Mucosa of rectum (tissue), 2 donors: Measurements from ENCODE around the gene GALNT16.

Source experiments
- H3K27ac ChIP-seq, 2 donors: one replicate each; pipeline ENCODE4 v1.7.0; 2013; ENCODE audit warnings: inconsistent platforms in 2 of 2, low read depth in 2 of 2, low read length in 2 of 2
- H3K27me3 ChIP-seq, 2 donors: one replicate each; pipeline ENCODE4 v1.7.0; 2013; ENCODE audit warnings: low read length in 2 of 2; ENCODE audit not compliant: control insufficient read depth in 2 of 2, insufficient read depth in 2 of 2
- H3K36me3 ChIP-seq, 2 donors: one replicate each; pipeline ENCODE4 v1.7.0; 2013; ENCODE audit warnings: low read length in 2 of 2; ENCODE audit not compliant: control insufficient read depth in 2 of 2, insufficient read depth in 2 of 2
- H3K4me1 ChIP-seq, 2 donors: one replicate each; pipeline ENCODE4 v1.7.0; 2013; ENCODE audit warnings: low read length in 2 of 2, mild to moderate bottlenecking in 1 of 2; ENCODE audit not compliant: control insufficient read depth in 2 of 2, insufficient read depth in 2 of 2
- H3K4me3 ChIP-seq, 2 donors: one replicate each; pipeline ENCODE4 v1.7.0; 2013; ENCODE audit warnings: low read length in 2 of 2
- H3K9ac ChIP-seq, 2 donors: one replicate each; pipeline ENCODE4 v1.7.0; 2013; ENCODE audit warnings: low read length in 2 of 2, low read depth in 1 of 2, mild to moderate bottlenecking in 1 of 2
- H3K9me3 ChIP-seq, 2 donors: one replicate each; pipeline ENCODE4 v1.7.0; 2013; ENCODE audit warnings: low read length in 2 of 2; ENCODE audit not compliant: control insufficient read depth in 2 of 2
- donor health status: healthy.
- donor health status: Normal muscosa, but diverticular disease.

GALNT16 gene

DNA sequence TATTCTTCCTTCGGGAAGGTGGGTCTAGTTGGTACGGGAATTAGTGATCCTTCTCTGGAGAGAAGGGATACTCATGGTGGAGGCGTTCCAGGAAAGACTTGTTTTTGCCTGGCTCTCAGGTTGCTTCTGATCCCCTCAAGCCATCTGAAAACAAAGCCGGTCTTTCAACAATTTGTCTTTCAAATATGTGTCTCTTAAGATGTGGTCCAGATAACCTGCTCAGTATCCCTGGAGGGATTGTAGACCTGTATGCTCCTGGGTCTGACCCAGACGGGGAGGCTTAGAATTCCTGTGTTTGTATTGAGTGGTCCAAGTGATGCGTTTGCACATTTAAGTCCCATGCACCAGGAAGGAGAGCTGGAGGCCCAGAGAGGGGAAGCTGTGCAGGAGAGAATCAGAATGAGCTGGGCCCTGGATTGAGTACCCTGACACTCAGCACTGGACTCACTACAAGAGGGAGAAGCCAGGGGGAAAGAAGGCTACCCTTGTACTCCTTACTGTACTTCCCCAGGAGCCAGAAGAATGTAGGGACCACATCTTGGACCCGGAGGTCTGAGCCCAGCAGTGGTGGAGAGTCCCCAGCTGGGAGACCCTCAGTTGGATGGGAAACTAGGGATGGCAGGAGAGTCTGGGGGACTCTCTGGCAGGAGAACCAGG lies 97.7 kb downstream of the GALNT16 start:
- Histone ChIP-seq H3K36me3 (no peaks in the 10 kb centered on the region), H3K9ac (no peak overlapping the region), H3K4me3 (no peak overlapping the region), H3K9me3 (no peaks in the 10 kb centered on the region), H3K27me3 (no peaks in the 10 kb centered on the region), H3K27ac (no peak overlapping the region), H3K4me1 (peaks cover 3 to 10% of the 10 kb centered on the region in 2 donors)

GRCh38 chr14:69358233-69358963 lies 98.4 kb downstream of the GALNT16 start:
- no peaks in the 10 kb centered on the region for H3K27me3 ChIP-seq
- H3K4me3 ChIP-seq, result no peak overlapping the region
- H3K36me3 ChIP-seq, result no peaks in the 10 kb centered on the region
- no peak overlapping the region for H3K9ac ChIP-seq
- no peaks in the 10 kb centered on the region for H3K9me3 ChIP-seq
- peaks cover 3 to 10% of the 10 kb centered on the region in 2 donors for H3K4me1 ChIP-seq
- H3K27ac ChIP-seq, result no peak overlapping the region

DNA sequence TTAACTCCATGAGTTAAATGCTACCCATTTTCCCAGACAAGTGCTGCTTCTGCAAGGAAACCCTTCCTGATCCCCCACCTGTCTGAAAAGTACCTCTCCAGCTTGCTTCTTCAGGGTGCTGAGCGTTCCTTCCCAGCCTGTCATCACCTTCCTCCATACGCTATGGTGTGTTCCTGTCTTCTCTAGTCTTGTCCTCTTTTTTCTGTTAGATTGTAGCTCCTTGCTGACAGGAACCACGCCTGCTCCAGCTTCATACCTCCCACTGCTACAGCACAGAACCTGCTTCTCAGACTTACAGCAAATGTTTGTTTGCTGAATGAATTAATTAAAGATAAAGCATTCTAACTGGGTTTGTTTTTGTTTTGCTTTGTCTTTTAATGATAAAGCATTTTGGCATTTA lies 99.0 kb downstream of the GALNT16 start:
- H3K4me1 ChIP-seq, result peaks cover 3 to 8% of the 10 kb centered on the region in 2 donors
- no peaks in the 10 kb centered on the region for H3K27me3 ChIP-seq
- no peak overlapping the region for H3K4me3 ChIP-seq
- no peak overlapping the region for H3K27ac ChIP-seq
- no peaks in the 10 kb centered on the region for H3K9me3 ChIP-seq
- H3K36me3 ChIP-seq, result no peaks in the 10 kb centered on the region
- no peak overlapping the region for H3K9ac ChIP-seq

GRCh38 chr14:69360438-69361108 lies 100.6 kb downstream of the GALNT16 start:
- no peaks in the 10 kb centered on the region for H3K27me3 ChIP-seq
- H3K4me3 ChIP-seq, result no peak overlapping the region
- no peak overlapping the region for H3K9ac ChIP-seq
- no peak overlapping the region for H3K27ac ChIP-seq
- H3K9me3 ChIP-seq, result no peaks in the 10 kb centered on the region
- H3K36me3 ChIP-seq, result no peaks in the 10 kb centered on the region
- H3K4me1 ChIP-seq, result peaks cover 2 to 3% of the 10 kb centered on the region in 2 donors

GRCh38 chr14:69363055-69363454 lies 103.1 kb downstream of the GALNT16 start:
- Histone ChIP-seq H3K27ac (no peak overlapping the region), H3K4me1 (no peaks in the 10 kb centered on the region), H3K36me3 (no peaks in the 10 kb centered on the region), H3K27me3 (no peaks in the 10 kb centered on the region), H3K9me3 (no peaks in the 10 kb centered on the region), H3K9ac (no peak overlapping the region), H3K4me3 (no peak overlapping the region)

DNA sequence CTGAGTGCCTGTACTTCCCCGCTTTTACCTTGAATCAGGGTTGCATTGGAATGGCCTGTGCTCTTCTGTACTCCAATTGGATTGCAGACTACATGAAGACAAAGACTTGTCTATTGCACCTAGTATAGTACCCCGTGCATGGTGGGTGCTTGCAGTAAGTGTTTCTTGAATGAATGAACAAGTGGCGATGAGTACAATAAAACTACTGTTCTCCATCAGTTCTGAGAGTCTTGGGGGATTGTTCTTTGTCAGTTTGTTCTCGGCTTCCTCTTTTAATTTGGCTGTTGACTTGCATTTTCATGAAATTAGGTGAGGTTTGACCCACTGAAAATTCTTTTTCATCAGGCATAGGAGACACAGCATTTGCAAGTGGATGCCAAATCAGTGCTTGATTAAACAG lies 104.0 kb downstream of the GALNT16 start:
- Histone ChIP-seq H3K9ac (no peak overlapping the region), H3K4me1 (no peaks in the 10 kb centered on the region), H3K9me3 (no peaks in the 10 kb centered on the region), H3K27ac (no peak overlapping the region), H3K4me3 (no peak overlapping the region), H3K36me3 (no peaks in the 10 kb centered on the region), H3K27me3 (no peaks in the 10 kb centered on the region)

- Histone ChIP-seq H3K27me3 (no peaks in the 10 kb centered on the region), H3K36me3 (no peaks in the 10 kb centered on the region), H3K4me3 (no peak overlapping the region), H3K4me1 (no peaks in the 10 kb centered on the region), H3K9ac (no peak overlapping the region), H3K27ac (no peak overlapping the region), H3K9me3 (no peaks in the 10 kb centered on the region)
Observed at GRCh38 chr14:69364378-69364777, 104.4 kb downstream of the GALNT16 start.

GRCh38 chr14:69366069-69366468 lies 106.1 kb downstream of the GALNT16 start:
- Histone ChIP-seq H3K9me3 (no peaks in the 10 kb centered on the region), H3K27ac (no peak overlapping the region), H3K9ac (no peak overlapping the region), H3K4me1 (no peaks in the 10 kb centered on the region), H3K36me3 (no peaks in the 10 kb centered on the region), H3K4me3 (no peak overlapping the region), H3K27me3 (no peaks in the 10 kb centered on the region)

DNA sequence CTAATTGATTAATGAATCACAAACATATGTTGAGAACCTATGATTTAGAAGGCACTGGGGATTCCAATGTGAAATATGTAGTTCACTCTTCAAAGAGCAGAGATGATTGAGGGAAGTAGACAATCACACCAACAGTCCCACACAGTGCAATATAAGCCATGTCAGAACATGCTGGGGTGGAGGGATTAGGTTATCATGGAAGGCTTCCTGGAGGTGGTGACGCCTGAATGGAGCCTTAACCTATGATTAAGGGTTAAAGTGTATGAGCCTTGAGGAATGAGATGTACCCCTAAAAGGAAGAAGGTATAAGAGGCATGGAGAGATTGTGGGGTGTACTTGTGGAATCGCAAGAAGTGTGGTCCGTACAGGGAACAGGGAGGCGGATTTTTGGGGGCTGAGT lies 106.8 kb downstream of the GALNT16 start:
- no peak overlapping the region for H3K27ac ChIP-seq
- H3K27me3 ChIP-seq, result no peaks in the 10 kb centered on the region
- H3K36me3 ChIP-seq, result no peaks in the 10 kb centered on the region
- no peaks in the 10 kb centered on the region for H3K4me1 ChIP-seq
- H3K9me3 ChIP-seq, result no peaks in the 10 kb centered on the region
- no peak overlapping the region for H3K9ac ChIP-seq
- H3K4me3 ChIP-seq, result no peak overlapping the region

- H3K4me3 ChIP-seq, result no peak overlapping the region
- no peaks in the 10 kb centered on the region for H3K4me1 ChIP-seq
- H3K27me3 ChIP-seq, result no peaks in the 10 kb centered on the region
- H3K9ac ChIP-seq, result no peak overlapping the region
- H3K9me3 ChIP-seq, result no peaks in the 10 kb centered on the region
- no peaks in the 10 kb centered on the region for H3K36me3 ChIP-seq
- H3K27ac ChIP-seq, result no peak overlapping the region
Observed at GRCh38 chr14:69368381-69368780, 108.4 kb downstream of the GALNT16 start.
